ENCODE results near the gene PJVK. TPM values are rescaled to one million over a fixed set of nuclear protein-coding genes. Genes with fewer than 3 reads are reported as not detected.

The PJVK gene
- total and polyA plus RNA-seq, 2 donors (not counting 3 experiments of a cell fraction or from before 2014, with no cell fraction given) = 1.3 to 1.4 TPM

GRCh38 chr2:178425255-178425827 lies 25.8 kb upstream of the PJVK start:
- FAIRE-seq = no peak
- CTCF ChIA-PET = interaction anchor here (1.4 kb wide), 1 partner anchor 11 kb away, joined by 5 read pairs; no protein-coding TSS in a partner anchor

More at GRCh38 chr2:178425255-178425827, 25.8 kb upstream of the PJVK start:
- no peak for DNase-seq (ENCODE audit: low read depth, low spot score)
- H3K27ac ChIP-seq (ENCODE audit: insufficient read depth, low read depth, low read length) = no peak overlapping the region
- peaks cover 9 to 11% of the 10 kb centered on the region in 2 experiments for H3K36me3 ChIP-seq (ENCODE audit: control insufficient read depth in 2 of 2, extremely low read depth in 1 of 2, insufficient read depth in 2 of 2, low read length in 2 of 2)
- POLR2A ChIA-PET = interaction anchor here (0.7 kb wide), 1 partner anchor 11 kb away, joined by 3 read pairs; no protein-coding TSS in a partner anchor
- no peak overlapping the region for H3K4me2 ChIP-seq (ENCODE audit: insufficient read depth, low read length)
- dilution Hi-C loops (cut with MboI; ENCODE audit: extremely low pct_ligation_motif_present, low sequenced_read_pairs) = loop anchor here (25.0 kb wide), 1 partner anchor 288 kb away; no protein-coding TSS in a partner anchor
- no TSS peak for BruUV-seq (replicated peaks)
- no peak overlapping the region for H3K9ac ChIP-seq (replicated peaks; ENCODE audit: extremely low read depth, insufficient read depth, low read length)
- H2AFZ ChIP-seq (ENCODE audit: low read depth, low read length) = no peak overlapping the region
- H3K9me1 ChIP-seq (replicated peaks; ENCODE audit: control insufficient read depth, extremely low read depth, insufficient read depth, low read length) = no peaks in the 10 kb centered on the region
- no peaks in the 10 kb centered on the region for H3K9me3 ChIP-seq (replicated peaks; ENCODE audit: control insufficient read depth, insufficient read depth, low read length)
- no peaks in the 10 kb centered on the region for H3K4me1 ChIP-seq (ENCODE audit: control insufficient read depth, extremely low read depth, insufficient read depth, low read length)
- H3K79me2 ChIP-seq (ENCODE audit: control insufficient read depth, insufficient read depth, low read length) = peaks cover 2% of the 10 kb centered on the region
- intact Hi-C loops (cut with micrococcal nuclease) = no loop called here
- H4K20me1 ChIP-seq (replicated peaks; ENCODE audit: control insufficient read depth, extremely low read depth, insufficient read depth, low read length) = no peaks in the 10 kb centered on the region
- H3K4me3 ChIP-seq (replicated peaks in 1 of 3; ENCODE audit: insufficient read depth in 1 of 3, low read depth in 1 of 3, low read length in 3 of 3) = no peak overlapping the region
- no peak for TF ChIP-seq MYC (IDR thresholded peaks at IDR 0.05; ENCODE audit: low read depth, low read length)
- no peak for TF ChIP-seq FOS (IDR thresholded peaks at IDR 0.05; ENCODE audit: borderline replicate concordance, insufficient read depth, low read length)
- TF ChIP-seq GATA2 (IDR thresholded peaks at IDR 0.05; ENCODE audit: insufficient read depth, insufficient read length, low read depth, low read length) = no peak
- no peak for TF ChIP-seq MAX (IDR thresholded peaks at IDR 0.05; ENCODE audit: insufficient read depth, insufficient read length)
- TF ChIP-seq POLR2A (IDR thresholded peaks at IDR 0.05; ENCODE audit: low read depth, low read length) = no peak
- no peak for TF ChIP-seq POLR2AphosphoS5 (IDR thresholded peaks at IDR 0.05; ENCODE audit: insufficient read depth, low read depth, low read length)
- no peak for TF ChIP-seq JUN (IDR thresholded peaks at IDR 0.05; ENCODE audit: borderline replicate concordance, insufficient read depth, insufficient read length, low read depth)
- no peak for TF ChIP-seq EZH2 (IDR thresholded peaks at IDR 0.05; ENCODE audit: borderline replicate concordance, low read depth, low read length, severe bottlenecking)
- TF ChIP-seq CTCF (IDR thresholded peaks at IDR 0.05; ENCODE audit: extremely low read depth in 1 of 2, insufficient read depth in 1 of 2, low read depth in 1 of 2, low read length in 2 of 2) = no peak
- H3K27me3 ChIP-seq (ENCODE audit: control insufficient read depth in 2 of 2, insufficient read depth in 2 of 2, low read length in 2 of 2) = no peaks in the 10 kb centered on the region
